RCC 7860 (cell line): ENCODE measurements around the gene TSPAN3.

ENCODE experiments used
- DNase-seq: peaks from one replicate; pipeline ENCODE4 v3.0.0-alpha.2; 2015; ENCODE audit warnings: low spot score
- FAIRE-seq: peaks from 2 replicates; lab custom pipeline; 2012; peaks lifted over from hg19 to GRCh38; lab: Jason Lieb, UNC

Gene TSPAN3

DNA sequence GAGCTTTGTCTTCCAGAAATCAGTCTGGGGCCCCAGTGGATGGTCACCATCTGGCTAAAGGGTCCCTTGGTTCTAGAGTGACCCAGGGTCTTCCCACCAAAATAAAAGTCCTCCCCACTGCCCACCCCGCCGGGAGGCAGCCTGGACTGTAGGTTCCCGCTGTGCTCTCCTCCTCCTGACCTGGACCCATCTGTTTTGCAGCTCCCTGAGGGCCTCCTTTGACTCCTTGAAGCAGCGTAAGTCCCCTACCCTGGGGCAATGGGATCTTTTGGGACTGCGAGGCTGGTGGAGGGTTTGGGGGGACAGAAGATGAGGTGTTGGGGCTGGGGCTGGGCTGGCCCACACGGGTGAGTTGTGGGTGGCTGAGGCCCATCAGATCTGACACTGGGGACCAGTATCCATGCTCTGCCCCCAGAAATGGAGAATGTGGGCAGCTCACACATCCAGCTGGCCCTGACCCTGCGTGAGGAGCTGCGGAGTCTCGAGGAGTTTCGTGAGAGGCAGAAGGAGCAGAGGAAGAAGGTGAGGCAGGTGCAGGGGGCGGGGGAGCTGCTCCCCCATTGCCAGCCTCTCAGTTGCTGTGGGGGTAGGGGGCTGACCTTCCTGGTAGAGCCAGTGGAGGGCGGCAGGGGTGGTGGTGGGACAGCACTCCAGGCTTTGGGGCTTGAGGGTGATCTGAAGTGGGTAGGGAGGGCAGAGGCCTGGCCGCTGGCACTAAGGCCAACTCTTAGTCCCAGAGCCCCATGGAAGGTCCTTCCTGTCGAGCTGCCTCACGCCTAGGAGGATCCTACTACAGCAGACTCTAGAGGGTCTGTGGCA is 45.6 kb downstream of the TSPAN3 start:
- no peak for FAIRE-seq
- no peak for DNase-seq

DNA sequence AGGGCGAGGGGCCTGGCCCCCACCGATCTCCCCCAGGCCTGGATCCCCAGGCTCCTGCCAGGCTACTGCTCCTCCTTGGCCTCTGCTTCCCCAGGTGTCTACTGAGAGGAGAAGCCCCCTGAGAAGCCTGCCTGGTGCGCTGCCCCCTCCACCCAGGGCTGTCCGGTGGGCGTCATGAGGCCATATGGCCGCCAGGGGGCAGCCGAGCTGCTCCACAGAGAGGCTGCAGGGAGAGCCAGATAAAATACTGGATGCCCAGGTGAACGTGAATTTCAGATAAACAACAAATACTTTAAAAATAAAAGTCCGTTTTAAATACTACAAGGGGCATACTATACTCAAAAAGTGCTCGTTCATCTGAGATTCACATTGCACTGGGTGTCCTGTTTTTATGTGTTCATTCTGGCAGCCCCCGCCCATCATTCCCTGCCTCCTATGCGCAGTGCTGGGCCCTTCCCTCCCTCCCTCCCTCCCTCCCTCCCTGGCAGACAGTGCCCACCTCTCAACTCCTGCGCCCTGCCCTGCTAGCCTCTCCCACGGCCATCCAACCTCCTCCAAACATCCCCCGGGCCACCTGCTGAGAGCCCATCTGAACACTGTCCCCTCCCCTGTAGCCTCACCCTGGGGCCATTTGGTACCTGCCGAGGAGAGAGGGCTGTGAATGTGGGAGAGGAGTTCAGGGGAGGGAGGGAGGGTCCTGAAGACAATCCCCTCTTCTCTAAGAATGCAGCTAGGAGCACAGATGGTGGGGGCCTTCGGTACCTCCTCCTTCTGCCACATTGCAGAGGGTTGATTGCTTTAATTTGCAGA is 46.4 kb downstream of the TSPAN3 start:
- DNase-seq = no peak
- FAIRE-seq = no peak

DNA sequence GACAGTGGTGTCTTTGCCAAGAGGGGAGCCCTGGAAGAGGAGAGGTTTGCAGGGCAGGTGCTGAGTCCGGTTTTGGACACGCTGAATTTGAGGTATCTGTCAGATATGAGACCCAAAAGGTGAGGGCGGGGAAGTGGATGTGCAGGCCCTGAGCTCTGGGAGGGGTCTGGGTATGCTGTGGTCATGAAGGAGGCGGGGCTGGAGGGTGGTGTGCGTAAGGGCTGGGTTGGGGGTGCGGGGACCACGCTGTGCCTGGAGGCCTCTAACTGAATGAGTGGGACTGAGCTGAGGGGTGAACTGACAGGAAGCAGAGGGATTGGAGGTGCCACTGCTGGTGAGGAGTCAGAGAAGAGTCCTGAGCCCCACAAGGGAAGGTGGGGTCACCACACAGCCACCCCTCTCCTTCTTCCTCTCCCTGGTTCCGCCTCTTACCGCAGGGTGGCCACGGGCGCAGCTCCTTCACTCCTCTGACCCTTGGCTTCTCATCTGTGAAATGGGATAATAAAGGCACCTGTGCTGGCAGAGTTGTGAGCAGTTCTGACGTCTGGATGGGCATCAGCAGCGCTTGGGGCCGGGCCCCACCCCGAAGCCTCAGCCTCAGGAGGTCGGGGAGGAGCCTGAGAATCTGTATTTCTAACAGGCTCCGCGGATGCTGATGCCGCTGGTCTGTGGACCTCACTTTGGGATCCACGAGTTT is 47.2 kb downstream of the TSPAN3 start:
- FAIRE-seq (no peak), DNase-seq (no peak)

DNA sequence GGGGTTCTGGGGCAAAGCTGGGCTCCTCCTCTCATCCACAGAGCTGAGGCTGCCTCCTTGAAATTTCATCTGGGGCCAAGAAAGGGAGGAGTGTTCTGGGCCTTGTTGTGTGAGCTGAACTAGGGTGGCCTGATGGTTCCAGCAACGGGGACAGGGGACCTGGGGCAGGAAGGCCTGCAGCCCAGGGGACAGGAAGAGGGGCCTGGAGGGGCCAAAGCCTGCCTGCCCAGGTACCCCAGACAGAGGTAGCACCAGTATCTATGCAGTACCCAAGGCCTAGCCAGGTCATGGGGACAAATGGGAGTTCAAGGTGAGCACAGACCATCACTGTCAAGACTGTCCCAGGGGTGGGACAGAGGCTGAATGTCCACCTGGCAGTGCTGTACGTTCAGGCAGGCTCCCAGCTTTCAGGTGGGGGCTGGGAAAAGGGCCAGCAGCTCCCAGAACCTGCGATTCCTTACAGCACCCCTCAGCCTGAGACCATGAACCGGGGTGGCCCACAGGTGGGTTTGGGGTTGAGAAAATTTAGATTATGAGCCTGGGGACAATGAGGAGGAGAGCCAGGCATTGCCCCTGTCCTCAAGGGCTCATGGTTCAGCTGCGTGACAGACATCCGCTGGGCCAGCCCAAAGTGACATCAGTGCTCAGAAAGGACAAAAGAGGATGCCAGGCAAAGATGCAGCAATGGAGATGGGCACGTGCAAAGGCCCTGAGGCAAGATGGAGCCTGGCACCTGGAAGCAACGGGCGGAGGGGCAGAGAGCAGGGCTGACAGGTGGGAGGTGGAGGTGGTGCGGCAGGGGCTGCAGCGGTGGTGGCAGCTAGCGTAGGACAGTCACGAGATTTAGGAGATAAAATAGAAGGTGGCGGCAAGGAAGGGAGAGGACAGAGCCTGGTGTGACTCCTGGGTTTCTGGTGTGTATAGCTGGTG is 48.0 kb downstream of the TSPAN3 start:
- FAIRE-seq = no peak
- no peak for DNase-seq

DNA sequence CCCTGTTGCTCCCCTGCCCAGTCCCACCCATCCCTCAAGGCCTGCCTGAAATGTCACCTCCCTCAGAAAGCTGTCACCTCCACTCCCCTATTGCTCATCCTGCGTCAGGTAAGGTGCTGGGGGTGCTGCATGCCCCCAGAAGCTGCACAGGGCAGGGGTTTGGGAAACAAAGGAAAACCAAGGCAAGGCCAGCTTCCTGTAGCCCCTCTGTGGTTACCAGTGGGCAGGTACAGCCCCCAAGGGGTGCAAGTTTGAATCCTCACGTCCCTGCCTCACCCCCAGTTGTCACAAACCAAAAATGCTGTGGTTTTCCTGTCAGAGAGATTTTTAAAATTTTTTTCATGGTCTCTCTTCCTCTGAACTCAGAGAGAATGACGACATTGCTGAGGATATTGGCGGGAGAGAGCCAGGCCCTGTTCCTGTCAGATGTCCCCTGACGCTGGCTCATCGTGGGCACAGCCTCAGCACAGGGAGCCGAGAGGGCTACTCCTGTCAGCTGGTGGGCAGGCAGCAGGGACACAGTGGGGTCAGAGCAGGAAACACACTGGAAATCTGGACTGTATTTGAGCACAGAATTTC is 49.0 kb downstream of the TSPAN3 start:
- FAIRE-seq = no peak

DNA sequence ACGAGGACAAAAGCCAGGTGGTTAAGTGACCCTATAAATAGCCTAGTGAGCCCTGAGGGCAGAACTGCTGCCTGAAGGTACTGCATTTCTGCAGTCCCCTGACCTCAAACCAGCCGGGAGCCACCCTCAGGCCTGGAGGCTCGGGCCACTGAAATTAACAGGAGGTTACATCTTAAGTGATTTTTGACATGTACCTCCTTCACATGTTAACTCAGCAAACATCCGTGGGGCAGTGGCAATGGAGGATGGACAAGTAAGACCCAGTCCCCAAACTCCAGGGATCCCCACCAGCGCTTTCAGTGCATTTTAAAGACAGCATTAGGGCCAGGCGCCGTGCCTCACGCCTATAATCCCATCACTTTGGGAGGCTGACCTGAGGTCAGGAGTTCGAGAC is 49.8 kb downstream of the TSPAN3 start:
- no peak for DNase-seq
- no peak for FAIRE-seq

More for the DNA sequence above, 49.0 kb downstream of the TSPAN3 start:
- DNase-seq = peak; percentile 59

DNA sequence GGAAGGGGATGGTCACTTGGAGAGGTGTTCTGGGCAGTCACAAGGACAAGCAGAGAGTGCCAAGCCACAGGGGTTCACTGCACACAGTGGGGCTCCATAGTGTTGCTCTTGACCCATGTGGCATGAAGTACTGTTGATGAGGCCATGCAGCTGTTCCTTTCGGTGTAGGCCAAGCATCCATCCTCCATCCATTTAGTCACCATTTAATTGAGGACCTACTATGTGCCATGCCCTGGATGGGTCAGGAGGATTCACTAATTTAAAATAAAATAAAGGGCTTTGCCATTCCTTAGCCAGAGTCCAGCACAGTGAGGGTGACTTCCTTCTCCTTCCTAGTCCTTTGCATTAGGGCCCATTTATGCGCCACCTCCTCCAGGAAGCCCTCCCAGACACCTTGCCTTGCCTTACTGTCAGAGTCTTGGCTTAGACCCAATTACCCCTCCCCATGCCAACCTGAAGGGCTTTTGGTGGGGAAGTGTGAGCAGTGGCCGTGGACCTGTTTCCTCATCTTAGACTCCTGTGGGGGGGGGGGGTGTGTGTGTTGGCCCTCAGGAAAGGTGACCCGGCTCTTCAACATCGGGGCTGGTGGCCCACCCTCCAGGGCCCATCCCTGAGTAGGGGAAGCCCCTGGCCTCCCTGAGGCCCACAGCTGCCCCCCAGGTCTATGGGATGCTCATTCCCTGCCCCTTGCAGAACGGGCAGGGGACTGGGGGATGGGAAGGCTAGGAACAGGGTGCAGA is 50.4 kb downstream of the TSPAN3 start:
- no peak for FAIRE-seq
- no peak for DNase-seq

DNA sequence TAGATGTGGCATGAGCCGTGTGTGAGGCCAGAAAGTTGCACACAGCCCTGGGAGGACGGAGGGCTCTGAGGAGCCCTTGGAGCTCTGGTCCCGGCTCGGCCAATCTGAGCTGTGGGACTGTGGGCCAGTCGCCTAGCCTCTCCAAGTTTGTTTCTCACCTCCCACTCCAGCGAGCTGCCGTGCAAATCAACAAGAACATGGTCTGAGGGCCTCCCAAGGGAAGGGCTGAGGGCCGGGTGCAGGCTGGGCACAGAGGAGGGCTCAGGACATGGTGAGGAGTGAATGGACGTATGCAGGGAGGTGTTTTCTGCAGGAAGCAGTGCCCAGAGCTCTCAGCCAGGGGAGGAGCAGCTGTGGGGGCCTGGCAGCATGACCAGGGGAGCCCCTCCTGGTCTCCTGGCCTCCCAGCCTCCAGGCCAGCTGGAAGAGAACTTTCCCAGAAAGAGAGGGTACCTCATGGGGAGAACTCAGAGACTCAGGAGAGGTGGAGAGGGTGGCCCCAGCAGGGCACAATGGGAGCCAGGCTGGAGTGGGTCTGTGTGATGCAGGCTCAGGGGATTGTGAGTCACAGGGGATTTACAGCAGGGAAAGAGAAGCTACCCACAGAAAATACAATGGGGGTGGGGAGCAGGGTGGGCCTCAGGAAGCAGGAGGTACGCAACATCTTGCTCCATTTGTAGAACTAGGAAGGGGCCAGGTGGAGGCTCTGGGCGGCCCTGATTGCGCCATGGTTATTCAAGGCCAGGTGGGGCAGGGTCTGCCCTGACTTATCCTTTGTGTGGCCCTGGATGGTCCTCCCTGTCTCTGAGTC is 51.2 kb downstream of the TSPAN3 start:
- peak; percentile 14 for DNase-seq
- FAIRE-seq = no peak

DNA sequence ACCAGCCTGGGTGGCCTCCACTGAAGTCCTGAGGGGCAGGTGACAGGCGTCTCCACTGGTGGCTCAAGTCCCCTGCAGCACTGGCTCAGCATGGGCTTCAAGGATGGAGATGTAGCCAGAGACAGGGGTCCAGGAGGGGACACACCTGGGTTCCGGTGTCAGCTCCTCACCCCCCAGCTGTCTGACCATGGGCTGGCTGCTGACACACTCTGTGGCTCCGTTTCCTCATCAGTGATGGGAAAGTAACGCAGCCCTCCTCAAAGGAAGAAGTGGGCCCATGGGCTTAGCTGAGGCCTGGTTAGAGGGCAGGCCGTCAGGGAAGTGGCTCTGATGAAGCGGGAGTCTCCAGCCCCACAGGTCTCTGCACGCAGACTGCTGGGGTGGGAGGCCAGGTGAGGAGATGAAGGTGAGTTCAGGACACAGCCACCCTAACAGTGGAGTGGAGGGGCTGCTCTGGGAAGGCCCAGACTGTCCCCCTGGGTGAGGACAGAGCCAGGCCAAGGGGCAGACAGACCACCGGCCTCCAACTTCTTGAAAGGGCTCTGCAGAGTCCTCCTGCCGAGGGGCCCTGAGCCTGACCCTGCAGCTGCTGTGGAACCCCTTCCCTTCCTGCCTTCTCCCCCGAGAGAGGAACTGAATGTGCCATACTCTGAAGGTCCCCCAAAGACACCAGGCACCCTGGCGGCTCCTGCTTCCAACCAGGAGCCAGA is 52.0 kb downstream of the TSPAN3 start:
- DNase-seq = no peak

DNA sequence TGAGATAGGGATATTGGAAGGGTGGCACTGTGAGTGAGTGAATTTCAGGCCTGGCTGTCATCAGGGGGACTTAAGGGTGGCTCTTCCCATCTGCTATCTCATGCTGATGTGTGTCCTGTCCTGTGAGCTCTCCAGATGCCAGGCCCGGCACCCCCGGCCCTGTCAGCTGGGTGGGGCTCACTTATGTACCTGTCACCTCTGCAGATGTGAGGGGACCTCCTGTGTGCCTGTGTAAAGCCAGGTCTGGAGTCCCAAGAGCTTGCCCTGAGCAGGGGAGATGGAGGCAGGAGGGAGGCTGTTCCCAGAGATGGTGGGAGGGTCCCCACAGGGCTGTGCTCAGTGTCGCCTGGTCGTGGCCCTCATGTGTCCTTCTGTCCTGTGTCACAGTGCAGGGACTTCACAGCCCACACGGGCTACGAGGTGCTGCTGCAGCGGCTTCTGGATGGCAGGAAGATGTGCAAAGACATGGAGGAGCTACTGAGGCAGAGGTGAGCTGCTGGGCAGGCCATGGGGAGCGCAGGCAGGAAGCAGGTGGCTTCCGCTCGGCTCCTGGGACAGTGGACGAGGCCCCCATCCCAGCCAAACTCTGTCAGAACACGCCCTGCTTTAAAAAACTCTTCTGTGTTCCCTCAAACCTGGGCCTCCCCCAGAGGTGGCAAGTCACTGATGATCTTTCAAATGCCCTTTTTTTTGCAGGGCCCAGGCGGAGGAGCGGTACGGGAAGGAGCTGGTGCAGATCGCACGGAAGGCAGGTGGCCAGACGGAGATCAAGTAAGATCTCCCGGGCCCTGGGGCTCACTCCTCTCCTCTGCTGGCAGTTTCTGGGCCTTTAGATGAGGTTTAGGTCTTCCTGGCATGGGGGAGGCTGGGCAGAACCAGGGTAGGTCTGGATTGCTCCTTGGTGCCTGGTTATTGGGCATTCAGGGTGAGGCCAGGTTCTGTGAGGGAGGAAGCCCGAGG is 52.9 kb downstream of the TSPAN3 start:
- no peak for FAIRE-seq

More for the DNA sequence above, 52.0 kb downstream of the TSPAN3 start:
- FAIRE-seq = no peak

DNA sequence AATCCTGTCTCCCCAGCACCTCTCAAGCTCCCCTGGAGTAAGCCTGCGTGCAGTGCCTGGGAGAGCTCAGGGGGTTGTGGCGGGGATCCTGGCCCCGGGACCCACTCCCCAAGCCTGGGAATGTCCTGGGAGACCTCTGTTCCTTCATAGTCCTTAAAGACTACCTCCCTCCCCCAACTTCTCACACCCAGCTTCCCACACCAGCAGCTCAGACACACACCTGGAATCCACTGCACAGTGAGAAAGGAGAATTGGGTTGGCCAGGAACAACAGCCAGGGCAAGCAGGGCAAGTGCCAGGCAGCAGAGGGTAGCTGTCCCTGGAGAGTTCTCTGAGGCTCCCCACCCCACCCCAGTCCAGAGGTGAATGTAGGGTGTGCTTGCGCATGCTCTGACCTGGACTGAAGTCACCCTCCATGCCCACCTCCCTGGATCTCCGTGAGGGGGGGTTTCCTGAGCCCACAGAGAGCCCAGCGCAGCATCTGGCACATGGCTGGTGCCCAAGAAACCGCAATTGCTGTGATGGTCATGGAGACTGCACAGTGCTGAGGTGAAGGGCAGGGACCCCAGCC is 53.7 kb downstream of the TSPAN3 start:
- no peak for DNase-seq
- no peak for FAIRE-seq

More for the DNA sequence above, 52.9 kb downstream of the TSPAN3 start:
- DNase-seq = no peak

DNA sequence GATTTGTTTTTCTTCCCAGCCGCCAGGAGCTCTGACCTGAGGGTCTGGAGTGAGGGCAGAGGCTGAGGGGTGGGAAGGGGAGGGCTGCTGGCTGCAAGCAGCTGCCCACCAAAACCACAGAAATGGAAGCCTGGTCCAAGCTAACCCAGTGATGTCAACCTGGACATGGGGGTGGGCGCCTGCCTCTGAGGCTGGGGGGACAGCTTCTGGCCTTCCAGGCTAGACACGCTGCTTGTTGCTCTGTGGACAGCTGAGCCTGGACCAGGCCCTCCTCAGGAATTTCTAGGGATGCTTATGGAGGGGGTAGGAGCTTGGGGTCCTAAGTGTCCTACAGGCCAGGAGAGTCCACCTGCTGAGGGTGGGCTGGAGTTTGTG is 54.6 kb downstream of the TSPAN3 start:
- FAIRE-seq (no peak), DNase-seq (no peak)

DNA sequence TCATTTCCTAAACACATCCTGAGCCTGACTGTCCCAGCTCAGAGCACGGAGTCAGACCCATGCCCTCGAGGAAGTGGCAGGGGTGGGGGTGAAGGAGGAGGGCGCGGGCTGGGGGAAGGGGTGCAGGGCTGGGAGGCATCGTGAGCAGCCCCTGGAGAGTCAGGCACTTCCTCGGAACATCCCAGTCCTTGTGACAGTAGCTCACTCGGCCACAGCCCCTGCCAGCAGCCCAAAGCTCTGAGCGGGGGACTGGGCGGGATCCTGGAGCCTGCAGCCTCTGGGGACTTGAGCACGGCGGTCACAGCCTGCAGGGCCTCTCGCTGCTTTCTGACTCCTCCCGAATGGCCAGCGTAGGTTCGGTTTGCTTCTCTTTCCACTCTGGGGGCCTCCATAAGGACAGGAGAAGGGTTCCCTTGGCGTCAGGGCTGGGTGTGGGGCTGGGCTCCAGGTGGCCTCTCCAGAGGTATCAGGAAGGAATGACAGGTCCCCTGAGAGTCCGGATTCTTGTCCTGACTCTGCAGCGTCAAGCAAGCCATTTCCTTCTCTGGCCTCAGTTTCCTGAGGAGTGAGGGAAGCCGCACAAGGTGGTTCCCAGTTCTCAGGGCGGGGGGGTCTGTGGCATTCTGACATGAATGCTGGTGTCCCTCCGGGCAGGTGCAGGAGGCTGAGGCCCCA is 55.1 kb downstream of the TSPAN3 start:
- FAIRE-seq = no peak

DNA sequence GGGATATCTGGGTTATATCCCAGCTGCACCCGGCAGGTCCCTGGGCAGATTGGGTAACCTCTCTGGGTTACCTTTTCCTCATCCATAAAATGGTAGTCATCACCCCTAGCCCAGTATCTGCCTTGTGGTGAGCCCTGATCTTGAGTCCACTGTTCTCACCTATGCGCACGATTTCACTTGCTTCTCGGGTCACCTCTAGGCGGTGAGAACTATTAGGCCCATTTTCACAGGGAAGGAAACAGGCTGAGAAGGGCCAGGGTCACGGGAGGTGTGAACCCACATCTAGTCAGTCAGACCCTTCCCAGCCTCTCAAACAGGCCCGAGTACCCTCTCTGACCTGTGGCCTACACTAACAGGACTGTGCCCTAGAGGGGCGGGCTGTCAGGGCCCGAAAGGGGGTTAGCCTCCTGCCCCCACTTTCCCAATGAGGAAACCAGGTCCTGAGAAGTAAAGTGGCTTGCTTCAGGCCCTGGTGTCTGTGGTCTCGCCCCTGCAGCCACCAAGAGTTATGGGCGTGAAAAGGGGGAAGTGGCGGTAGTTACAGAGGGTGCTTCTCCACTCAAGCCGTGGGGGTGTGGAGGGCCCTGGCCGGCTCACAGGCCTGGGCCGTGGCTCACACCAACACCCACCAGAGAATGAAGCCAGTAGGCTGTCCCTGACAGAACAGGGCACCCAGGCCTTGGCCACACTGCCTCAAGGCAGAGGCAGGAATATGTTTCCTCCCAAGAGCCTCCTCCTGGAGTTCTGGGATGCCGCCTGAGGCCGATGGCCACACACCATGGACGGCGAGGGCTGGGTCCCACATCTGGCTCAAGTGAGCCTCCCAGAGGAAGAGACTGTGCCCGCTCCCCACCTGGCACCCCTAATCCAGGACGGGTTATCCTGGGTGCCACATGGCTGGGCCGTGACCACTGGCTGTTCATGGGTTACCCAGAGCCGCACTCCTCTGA is 56.5 kb downstream of the TSPAN3 start:
- FAIRE-seq (no peak), DNase-seq (no peak)

More for the DNA sequence above, 55.1 kb downstream of the TSPAN3 start:
- DNase-seq = no peak

DNA sequence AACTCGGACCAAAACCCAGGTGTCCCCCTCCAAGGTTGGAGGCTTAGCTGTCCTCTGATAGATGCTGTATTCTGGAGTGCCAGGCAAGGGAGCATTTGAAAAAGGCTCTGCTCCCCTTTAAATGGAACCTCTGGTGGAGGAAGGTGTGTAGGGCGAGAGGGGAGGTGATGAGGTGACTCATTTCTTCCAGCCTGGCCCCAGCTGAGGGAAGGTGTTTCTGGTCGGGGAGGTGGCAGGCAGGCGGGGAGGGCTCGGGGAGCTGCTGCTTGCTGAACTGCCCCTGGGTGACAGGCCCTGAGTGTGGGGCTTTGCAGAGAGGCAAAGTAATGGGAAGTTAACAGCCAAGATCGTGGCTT is 57.2 kb downstream of the TSPAN3 start:
- FAIRE-seq (no peak), DNase-seq (no peak)
